ENCODE measurements around the gene ERN1.
A peak's percentile ranks its signal among the peaks of the same experiment; 100 is the strongest.
"Not testable (repeated sequence)": the region's sequence is repeated elsewhere in the genome, so short reads cannot be mapped to it uniquely, and the experiment has no call there.

ERN1 gene

DNA sequence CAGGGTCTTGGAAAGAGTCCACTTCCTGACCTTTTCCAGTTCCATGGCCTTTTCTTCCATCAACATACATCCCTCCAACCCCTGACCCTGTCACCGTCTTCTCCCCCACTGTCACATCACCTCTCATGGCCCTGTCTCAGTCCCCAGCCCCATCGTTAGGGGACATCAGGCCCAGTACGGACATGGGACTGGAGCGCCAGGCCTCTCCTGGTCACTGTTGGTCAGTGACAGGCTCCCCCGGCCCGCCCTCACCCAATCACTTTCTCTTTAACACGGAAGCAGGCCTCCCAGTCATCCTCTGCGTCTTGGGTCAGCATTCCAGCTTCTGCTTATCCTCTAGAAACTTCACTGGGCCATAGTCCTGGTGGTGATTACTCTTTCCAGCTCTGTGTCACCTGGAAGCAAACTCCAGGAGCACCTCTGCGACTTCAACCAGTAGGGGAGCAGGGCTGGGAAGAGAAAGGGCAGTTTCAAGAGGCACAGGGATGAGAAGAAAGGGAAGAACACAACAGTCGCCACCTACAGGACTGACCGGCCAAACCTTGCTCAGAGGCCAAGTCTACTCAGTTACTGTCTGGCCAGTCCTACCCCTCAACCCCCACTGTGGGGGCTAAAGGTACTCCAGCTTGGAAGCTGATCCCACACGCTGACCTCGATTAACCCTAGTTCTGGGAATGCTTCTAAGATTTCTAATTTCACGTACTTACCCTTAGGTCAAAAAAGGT lies 93.6 kb downstream of the ERN1 start:
- DNase-seq (ENCODE audit: low spot score) = no peak
- H3K4me1 Mint-ChIP-seq (ENCODE audit: low read depth) = peaks cover 8% of the 10 kb centered on the region
- H3K27me3 Mint-ChIP-seq (ENCODE audit: low read depth) = no peaks in the 10 kb centered on the region
- no peak overlapping the region for H3K4me3 Mint-ChIP-seq
- H3K36me3 Mint-ChIP-seq (ENCODE audit: low read depth) = peaks cover 58% of the 10 kb centered on the region
- no peaks in the 10 kb centered on the region for H3K9me3 Mint-ChIP-seq
- H3K27ac Mint-ChIP-seq = peak overlapping the region; percentile 32

DNA sequence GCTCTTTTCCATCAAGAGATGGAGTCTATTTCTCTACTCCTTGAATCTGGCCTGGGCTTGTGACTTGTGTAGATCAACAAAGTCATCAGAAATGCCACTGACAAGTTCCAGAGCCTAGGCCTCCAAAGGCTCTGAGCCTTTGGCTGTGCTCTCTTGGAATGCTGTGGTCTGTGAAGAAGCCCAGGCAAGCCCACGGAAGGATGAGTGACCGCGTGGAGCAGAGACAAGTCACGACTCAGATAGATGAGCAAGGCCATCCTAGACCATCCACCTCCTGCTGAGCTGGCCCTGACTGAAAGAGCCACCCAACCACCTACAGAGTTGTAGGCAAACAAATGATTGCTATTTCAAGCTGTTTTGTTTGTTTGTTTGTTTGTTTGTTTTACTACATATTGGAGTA lies 97.9 kb downstream of the ERN1 start:
- Mint-ChIP-seq H3K4me3 (no peak overlapping the region), H3K9me3 (no peaks in the 10 kb centered on the region), H3K27me3 (ENCODE audit: low read depth) (no peaks in the 10 kb centered on the region), H3K36me3 (ENCODE audit: low read depth) (peaks cover 36% of the 10 kb centered on the region), H3K27ac (no peak overlapping the region), H3K4me1 (ENCODE audit: low read depth) (peaks cover 23% of the 10 kb centered on the region)
- no peak for DNase-seq (ENCODE audit: low spot score)

DNA sequence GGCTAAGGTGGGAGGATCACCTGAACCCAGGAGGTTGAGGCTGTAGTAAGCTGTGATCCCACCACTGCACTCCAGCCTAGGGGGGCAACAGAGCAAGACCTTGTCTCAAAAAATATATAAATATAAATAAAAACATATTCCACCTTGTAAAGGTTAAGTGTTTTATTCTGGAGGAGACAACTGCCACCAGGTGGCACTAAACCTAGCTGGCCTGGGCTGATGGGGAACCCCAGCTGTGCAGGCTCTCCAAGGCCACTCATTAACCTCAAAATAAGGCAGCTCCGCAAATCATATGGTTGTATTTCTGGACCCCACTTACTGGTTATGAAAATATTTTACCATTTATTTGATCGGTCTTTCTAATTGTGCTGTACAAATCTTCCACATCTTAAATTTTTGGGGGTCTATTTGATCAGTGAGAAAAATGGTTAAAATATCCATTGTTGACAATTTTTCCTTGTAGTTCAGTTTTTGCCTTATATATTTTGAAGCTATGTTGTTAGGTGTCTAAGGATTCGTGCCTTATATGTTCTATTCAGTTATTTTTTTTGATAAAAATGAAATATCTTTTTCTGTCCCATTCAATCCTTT lies 101.0 kb downstream of the ERN1 start:
- peak; percentile 62 for DNase-seq (ENCODE audit: low spot score)
- no peaks in the 10 kb centered on the region for H3K9me3 Mint-ChIP-seq
- H3K36me3 Mint-ChIP-seq (ENCODE audit: low read depth) = peaks cover 22% of the 10 kb centered on the region
- no peak overlapping the region for H3K4me3 Mint-ChIP-seq
- peaks cover 44% of the 10 kb centered on the region for H3K4me1 Mint-ChIP-seq (ENCODE audit: low read depth)
- H3K27ac Mint-ChIP-seq = no peak overlapping the region
- no peaks in the 10 kb centered on the region for H3K27me3 Mint-ChIP-seq (ENCODE audit: low read depth)

DNA sequence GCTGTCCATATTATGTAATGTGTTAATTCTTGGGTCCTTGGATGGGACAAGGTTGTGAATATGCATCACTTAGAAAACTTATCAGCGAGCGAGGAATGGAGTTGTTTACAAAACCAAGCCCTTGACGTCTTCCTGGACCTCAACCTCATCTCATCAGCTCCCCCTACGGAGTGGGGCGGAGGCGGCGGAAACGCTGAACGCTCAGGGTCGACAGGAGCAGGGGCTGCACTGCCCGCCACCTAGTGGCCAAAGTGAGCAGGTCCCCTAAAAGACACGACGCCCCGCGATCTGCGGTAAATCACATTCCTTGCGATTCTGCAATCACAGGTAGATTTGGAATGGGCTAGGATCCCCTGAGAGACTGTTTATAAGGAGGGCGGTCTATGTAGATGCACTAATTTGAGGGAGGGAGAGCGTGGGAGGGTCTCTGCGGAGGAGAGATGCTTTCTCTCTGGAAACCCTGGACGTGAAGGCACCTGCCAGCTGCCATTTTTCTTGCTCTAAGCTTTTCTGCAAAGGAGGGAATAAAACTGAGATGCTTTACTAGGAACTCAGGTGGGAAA lies 104.1 kb downstream of the ERN1 start:
- Mint-ChIP-seq H3K4me3 (peak overlapping the region; percentile 85), H3K36me3 (ENCODE audit: low read depth) (peaks cover 13% of the 10 kb centered on the region), H3K9me3 (no peaks in the 10 kb centered on the region), H3K27me3 (ENCODE audit: low read depth) (no peaks in the 10 kb centered on the region), H3K27ac (peak overlapping the region; percentile 93), H3K4me1 (ENCODE audit: low read depth) (peaks cover 60% of the 10 kb centered on the region)
- peak; percentile 86 for DNase-seq (ENCODE audit: low spot score)

DNA sequence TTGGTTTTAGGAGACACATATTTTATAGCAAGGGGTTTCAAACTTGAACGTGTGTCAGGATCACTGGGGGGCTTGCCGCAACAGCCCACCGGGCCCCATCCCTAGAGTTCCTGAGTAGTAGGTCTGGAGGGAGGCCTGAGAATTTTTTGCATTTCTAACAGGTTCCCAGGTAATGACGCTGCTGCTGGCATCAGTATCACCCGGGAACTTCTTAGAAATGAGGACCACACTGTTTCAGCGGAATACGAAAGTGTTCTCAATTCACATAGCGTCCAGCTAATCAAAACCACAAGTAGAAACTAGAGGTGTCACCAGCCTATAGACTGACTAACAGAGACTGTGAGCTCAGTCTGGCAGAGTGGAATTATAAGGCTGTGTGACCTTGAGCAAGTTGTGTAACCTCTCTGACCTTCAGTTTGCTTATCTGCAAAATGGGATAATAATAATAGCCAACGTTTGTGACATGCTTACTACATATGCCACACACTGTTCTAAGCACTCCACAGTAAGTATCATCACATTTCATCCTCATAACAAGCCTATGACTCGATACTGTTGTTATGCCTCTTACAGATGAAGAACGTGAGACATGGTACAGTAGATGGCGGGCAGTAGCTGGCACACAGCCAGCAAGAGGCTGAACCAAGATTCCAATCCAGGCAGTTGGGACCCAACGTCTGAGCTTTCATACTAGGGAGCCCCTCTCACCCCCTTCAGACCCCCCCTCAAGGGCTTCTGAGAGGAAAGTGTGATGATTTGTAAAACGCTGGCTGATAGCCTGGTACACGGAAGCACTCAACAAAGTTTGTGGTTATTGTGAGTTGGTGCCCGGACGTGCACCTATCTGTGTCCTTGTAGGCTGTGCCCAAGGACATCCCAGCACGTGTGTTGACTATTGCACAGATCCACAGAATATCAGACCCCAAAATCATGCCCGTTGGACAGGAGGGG lies 104.9 kb downstream of the ERN1 start:
- Mint-ChIP-seq H3K27ac (peak overlapping the region; percentile 93), H3K9me3 (no peaks in the 10 kb centered on the region), H3K4me3 (peak overlapping the region; percentile 85), H3K4me1 (ENCODE audit: low read depth) (peaks cover 60% of the 10 kb centered on the region), H3K27me3 (ENCODE audit: low read depth) (no peaks in the 10 kb centered on the region), H3K36me3 (ENCODE audit: low read depth) (peaks cover 11% of the 10 kb centered on the region)
- peak; percentile 56 for DNase-seq (ENCODE audit: low spot score)

DNA sequence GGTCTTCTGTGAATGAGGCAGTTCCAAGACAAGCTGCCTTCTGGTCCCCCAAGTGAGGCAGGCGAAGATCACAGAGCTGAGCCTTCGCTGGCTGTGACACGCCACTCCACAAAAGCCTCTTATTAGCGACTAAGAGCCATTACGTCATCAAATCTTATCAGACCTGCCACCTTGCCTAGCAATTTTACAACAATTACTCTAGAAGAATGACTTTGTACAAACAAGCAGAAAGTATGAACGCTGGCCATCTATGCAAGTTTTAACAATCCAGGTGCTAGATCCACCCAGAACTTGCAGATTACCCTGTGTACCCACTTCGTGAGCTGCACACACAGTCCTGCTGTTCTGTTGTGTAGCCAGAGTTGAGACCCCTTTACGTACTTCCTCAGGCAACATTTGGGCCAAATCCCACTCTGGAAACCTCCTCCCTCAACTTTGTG lies 105.7 kb downstream of the ERN1 start:
- Mint-ChIP-seq H3K36me3 (ENCODE audit: low read depth) (peaks cover 11% of the 10 kb centered on the region), H3K4me3 (peak overlapping the region; percentile 85), H3K27me3 (ENCODE audit: low read depth) (no peaks in the 10 kb centered on the region), H3K9me3 (no peaks in the 10 kb centered on the region), H3K27ac (peak overlapping the region; percentile 93), H3K4me1 (ENCODE audit: low read depth) (peaks cover 56% of the 10 kb centered on the region)
- DNase-seq (ENCODE audit: low spot score) = no peak

DNA sequence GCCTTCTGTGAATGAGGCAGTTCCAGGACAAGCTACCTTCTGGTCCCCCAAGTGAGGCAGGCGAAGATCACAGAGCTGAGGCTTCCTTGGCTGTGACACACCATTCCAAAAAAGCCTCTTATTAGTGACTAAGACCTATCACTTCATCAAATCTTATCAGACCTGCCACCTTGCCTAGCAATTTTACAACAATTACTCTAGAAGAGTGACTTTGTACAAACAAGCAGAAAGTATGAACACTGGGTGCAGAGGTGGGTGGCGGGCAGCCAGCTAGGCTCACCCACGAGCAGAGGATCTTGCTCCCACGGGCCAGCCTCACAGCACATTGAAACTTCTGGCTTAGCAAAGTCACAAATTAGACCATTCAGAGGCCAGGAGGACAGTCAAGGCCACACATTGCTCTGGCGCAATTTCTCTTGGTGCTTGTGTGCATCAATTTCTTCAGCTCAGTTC lies 107.3 kb downstream of the ERN1 start:
- peaks cover 2% of the 10 kb centered on the region for H3K9me3 Mint-ChIP-seq
- peaks cover 58% of the 10 kb centered on the region for H3K4me1 Mint-ChIP-seq (ENCODE audit: low read depth)
- H3K27ac Mint-ChIP-seq = peak overlapping the region; percentile 100
- H3K27me3 Mint-ChIP-seq (ENCODE audit: low read depth) = no peaks in the 10 kb centered on the region
- no peak for DNase-seq (ENCODE audit: low spot score)
- H3K4me3 Mint-ChIP-seq = peak overlapping the region; percentile 74
- H3K36me3 Mint-ChIP-seq (ENCODE audit: low read depth) = peaks cover 14% of the 10 kb centered on the region

DNA sequence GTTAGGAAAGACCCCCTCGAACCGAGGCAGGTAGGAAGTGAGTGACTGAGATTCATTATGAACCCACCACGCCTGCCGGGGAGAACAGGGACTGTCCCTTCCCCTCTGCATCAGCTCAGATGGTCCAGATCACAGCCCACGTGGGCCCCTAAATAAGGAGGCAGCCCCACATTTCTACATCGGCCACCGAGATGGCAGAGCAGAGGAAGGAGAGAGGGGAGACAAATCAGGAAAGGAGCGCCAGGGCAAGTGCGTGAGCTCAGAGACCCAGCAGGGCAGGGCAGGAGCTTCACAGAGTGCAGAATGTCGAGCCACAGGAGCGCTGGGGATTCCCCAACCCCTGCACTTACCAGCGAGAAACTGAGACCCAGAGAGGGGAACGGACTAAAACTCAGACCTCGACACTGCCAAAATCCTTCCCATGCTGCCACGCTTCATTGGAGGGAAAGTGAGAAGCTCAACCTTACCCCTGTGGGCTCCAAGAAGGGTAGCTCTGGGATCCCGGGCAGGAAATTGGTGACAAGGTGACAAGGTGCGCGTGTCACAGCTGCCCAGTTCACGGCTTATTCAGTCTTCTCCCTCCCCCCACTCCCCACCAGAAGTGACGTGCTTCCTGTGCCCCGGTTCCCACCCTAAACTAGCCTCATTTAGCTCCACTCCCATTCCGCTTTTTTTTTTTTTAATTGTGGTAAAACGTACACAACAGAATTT lies 109.7 kb downstream of the ERN1 start, which contains the start of gene ICAM2:
Gene ICAM2, minus strand, starts transcription at position 578 of the 711 bp plus-strand sequence. CDS start 13,942 bp downstream, outside the sequence.
- Mint-ChIP-seq H3K27me3 (ENCODE audit: low read depth) (no peaks in the 10 kb centered on the region), H3K27ac (peak within 1 kb of the TSS; percentile 100), H3K9me3 (peaks cover 3% of the 10 kb centered on the region), H3K4me1 (ENCODE audit: low read depth) (peaks cover 60% of the 10 kb centered on the region), H3K36me3 (ENCODE audit: low read depth) (peaks cover 21% of the 10 kb centered on the region), H3K4me3 (peak within 1 kb of the TSS; percentile 100)
- DNase-seq (ENCODE audit: low spot score) = peak; percentile 84

DNA sequence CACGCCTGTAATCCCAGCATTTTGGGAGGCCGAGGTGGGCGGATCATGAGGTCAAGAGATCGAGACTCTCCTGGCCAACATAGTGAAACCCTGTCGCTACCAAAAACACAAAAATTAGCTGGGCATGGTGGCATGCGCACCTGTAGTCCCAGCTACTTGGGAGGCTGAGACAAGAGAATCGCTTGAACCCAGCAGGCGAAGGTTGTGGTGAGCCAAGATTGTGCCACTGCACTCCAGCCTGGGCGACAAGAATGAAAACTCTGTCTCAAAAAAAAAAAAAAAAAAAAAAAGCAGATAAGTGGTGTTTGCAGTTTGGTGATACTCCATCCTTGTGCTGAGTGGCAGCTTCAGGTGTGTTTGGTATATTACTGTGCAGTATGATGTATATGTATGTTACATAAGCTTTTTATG lies 110.4 kb downstream of the ERN1 start:
- Mint-ChIP-seq H3K27ac (peak overlapping the region; percentile 100), H3K4me3 (peak overlapping the region; percentile 100), H3K36me3 (ENCODE audit: low read depth) (peaks cover 25% of the 10 kb centered on the region), H3K4me1 (ENCODE audit: low read depth) (peaks cover 58% of the 10 kb centered on the region)
- DNase-seq (ENCODE audit: low spot score); H3K27me3 Mint-ChIP-seq (ENCODE audit: low read depth); H3K9me3 Mint-ChIP-seq: not testable (repeated sequence)

DNA sequence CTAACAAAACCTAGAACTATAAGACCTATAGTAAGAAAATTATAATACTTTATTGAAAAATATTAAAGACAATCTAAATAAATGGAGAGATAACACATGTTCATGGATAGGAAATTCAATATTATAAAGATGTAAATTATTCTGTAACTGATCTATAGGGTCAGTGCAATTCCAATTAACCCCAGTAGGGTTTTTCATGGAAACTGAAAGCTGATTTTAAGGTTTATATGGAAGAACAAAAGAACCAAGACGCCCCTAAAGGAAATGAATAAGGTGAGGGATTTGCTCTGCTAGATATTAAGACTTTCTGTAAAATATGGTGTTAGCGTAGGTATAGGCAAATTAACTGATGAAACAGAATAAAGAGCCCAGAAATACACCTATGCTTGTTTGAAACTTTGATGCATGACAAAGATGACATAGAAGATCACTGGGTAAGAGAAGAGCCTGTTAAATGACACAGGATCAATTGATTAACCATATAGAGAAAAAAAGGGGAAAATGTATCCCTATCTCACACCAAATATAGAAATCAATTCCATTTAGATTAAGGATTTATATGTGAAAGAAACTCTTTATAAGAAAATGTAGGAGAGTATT lies 112.5 kb downstream of the ERN1 start:
- Mint-ChIP-seq H3K4me1 (ENCODE audit: low read depth) (peaks cover 56% of the 10 kb centered on the region), H3K27ac (peak overlapping the region; percentile 98), H3K36me3 (ENCODE audit: low read depth) (peaks cover 23% of the 10 kb centered on the region), H3K4me3 (peak overlapping the region; percentile 100), H3K27me3 (ENCODE audit: low read depth) (no peaks in the 10 kb centered on the region), H3K9me3 (peaks cover 3% of the 10 kb centered on the region)
- DNase-seq (ENCODE audit: low spot score) = no peak

DNA sequence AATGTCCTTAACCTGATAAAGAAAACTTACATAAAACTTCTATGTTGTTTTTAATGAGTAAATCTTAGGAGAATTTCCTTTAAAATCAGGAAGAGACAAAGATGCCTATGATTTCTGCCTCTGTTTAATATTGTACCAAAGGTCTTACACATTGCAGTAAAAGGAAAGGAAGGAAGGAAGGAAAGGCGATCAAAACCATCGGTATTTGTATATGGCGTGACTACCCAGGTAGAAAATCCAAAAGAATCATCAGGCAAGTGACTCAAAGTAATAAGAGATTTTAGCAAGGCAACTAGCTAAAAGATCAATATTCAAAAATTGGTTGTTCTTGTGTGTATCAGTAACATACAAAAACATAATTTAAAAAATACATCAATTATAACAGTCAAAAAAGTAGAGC lies 113.0 kb downstream of the ERN1 start:
- Mint-ChIP-seq H3K4me3 (peak overlapping the region; percentile 100), H3K4me1 (ENCODE audit: low read depth) (peaks cover 53% of the 10 kb centered on the region), H3K9me3 (peaks cover 3% of the 10 kb centered on the region), H3K27ac (peak overlapping the region; percentile 98), H3K36me3 (ENCODE audit: low read depth) (peaks cover 23% of the 10 kb centered on the region), H3K27me3 (ENCODE audit: low read depth) (no peaks in the 10 kb centered on the region)
- no peak for DNase-seq (ENCODE audit: low spot score)

DNA sequence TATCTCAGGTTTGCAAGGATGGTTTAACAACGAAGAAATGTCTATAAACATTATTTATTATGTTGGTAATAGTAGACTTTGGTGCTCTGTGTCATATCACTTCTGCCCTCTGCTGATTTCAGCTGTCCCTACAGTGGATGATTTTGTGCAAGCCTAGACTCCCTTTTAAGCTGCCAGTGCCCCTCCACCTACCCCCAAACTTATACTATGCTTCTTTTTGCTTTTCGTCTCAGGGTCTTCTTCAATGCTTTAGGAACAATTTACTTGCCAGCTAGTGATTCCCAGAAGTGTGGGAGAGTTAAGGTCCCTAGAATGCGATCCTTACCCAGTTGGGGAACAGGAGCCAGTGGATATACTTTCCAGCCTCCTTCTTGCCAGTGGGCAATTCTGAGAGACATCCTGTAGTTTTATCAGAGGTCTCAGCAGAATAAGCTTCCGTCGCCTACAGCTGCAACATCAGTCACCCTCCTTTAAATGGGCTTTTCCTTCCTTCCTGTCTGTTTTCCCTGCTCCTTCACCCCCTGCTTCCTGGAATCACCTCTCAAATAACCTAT lies 113.6 kb downstream of the ERN1 start:
- H3K9me3 Mint-ChIP-seq = peaks cover 3% of the 10 kb centered on the region
- peaks cover 56% of the 10 kb centered on the region for H3K4me1 Mint-ChIP-seq (ENCODE audit: low read depth)
- H3K27ac Mint-ChIP-seq = peak overlapping the region; percentile 98
- H3K27me3 Mint-ChIP-seq (ENCODE audit: low read depth) = no peaks in the 10 kb centered on the region
- H3K4me3 Mint-ChIP-seq = peak overlapping the region; percentile 100
- H3K36me3 Mint-ChIP-seq (ENCODE audit: low read depth) = peaks cover 27% of the 10 kb centered on the region
- DNase-seq (ENCODE audit: low spot score) = no peak
